CD8-positive, alpha-beta memory T cell (primary cell): ENCODE data around the gene PFN3. TPM values are rescaled to one million over a fixed set of nuclear protein-coding genes. Genes with fewer than 3 reads are reported as not detected.

Experiments used
- CTCF ChIA-PET: fragments of 350-600 bp; sonication (Branson Sonifier 250); formaldehyde crosslinking; loops from one replicate; lab custom pipeline; 2021; ENCODE audit warnings: antibody characterized with exemption; lab: Charles Lee
- POLR2A ChIA-PET: fragments of 350-600 bp; sonication (Branson Sonifier 250); formaldehyde crosslinking; loops from one replicate; lab custom pipeline; 2021; ENCODE audit warnings: antibody characterized with exemption; lab: Charles Lee
- DNase-seq, 5 donors: peaks; one replicate each; pipeline versions ENCODE4 v3.0.0 to v3.0.0-alpha.2; 2020 to 2022; ENCODE audit warnings: mixed read lengths in 1 of 5
- H3K27ac ChIP-seq: one replicate; pipeline ENCODE4 v1.7.0; 2013; ENCODE audit warnings: low read depth, mild to moderate bottlenecking, low read length, moderate library complexity
- H3K27me3 ChIP-seq: 2 replicates; pipeline ENCODE4 v1.7.0; 2013; ENCODE audit warnings: low read length, mild to moderate bottlenecking; ENCODE audit not compliant: insufficient read depth, poor library complexity, severe bottlenecking
- H3K36me3 ChIP-seq: 2 replicates; pipeline ENCODE4 v1.7.0; 2013; ENCODE audit warnings: mild to moderate bottlenecking, low read length, moderate library complexity; ENCODE audit not compliant: insufficient read depth
- H3K4me1 ChIP-seq: 2 replicates; pipeline ENCODE4 v1.7.0; 2013; ENCODE audit warnings: mild to moderate bottlenecking, low read length, moderate library complexity; ENCODE audit not compliant: insufficient read depth
- H3K4me3 ChIP-seq: 2 replicates; pipeline ENCODE4 v1.7.0; 2013; ENCODE audit warnings: mild to moderate bottlenecking, low read length
- H3K9me3 ChIP-seq: 2 replicates; pipeline ENCODE4 v1.7.0; 2013; ENCODE audit warnings: mild to moderate bottlenecking, low read length
- H3K27ac Mint-ChIP-seq, 8 donors: one replicate each; pipeline ENCODE4 v1.8.0; 2020 to 2021; ENCODE audit warnings: mixed read lengths in 8 of 8, mild to moderate bottlenecking in 6 of 8, inconsistent platforms in 3 of 8, moderate library complexity in 3 of 8
- H3K27me3 Mint-ChIP-seq, 2 donors: one replicate each; pipeline ENCODE4 v1.8.0; 2020 to 2021; ENCODE audit warnings: mixed read lengths in 2 of 2, mild to moderate bottlenecking in 1 of 2, moderate library complexity in 1 of 2
- H3K36me3 Mint-ChIP-seq, 3 donors: one replicate each; pipeline ENCODE4 v1.8.0; 2020 to 2021; ENCODE audit warnings: mixed read lengths in 3 of 3, inconsistent platforms in 1 of 3, mild to moderate bottlenecking in 1 of 3
- H3K4me1 Mint-ChIP-seq, 3 donors: one replicate each; pipeline ENCODE4 v1.8.0; 2020 to 2021; ENCODE audit warnings: mixed read lengths in 3 of 3, inconsistent platforms in 1 of 3, mild to moderate bottlenecking in 1 of 3
- H3K4me3 Mint-ChIP-seq, 7 donors: one replicate each; pipeline ENCODE4 v1.8.0; 2020 to 2021; ENCODE audit warnings: mixed read lengths in 7 of 7, mild to moderate bottlenecking in 6 of 7, moderate library complexity in 4 of 7, inconsistent platforms in 2 of 7
- H3K9me3 Mint-ChIP-seq, 5 donors: one replicate each; pipeline ENCODE4 v1.8.0; 2020 to 2022; ENCODE audit warnings: mixed read lengths in 5 of 5, mild to moderate bottlenecking in 3 of 5, moderate library complexity in 2 of 5, inconsistent platforms in 1 of 5
- polyA plus RNA-seq: library from polyadenylated mRNA; unstranded; fragments of 300-500 nt; fragmentation: Illumina TruSeq; gene quantifications from one replicate; pipeline ENCODE4 v1.2.3, GENCODE V29; 2021
- total RNA-seq, 2 experiments: library from RNA; stranded (reverse); gene quantifications; one replicate each; pipeline ENCODE4 v1.2.3, GENCODE V29; 2021

PFN3 gene
- total and polyA plus RNA-seq, 3 experiments from 2014 or later, result not detected

DNA sequence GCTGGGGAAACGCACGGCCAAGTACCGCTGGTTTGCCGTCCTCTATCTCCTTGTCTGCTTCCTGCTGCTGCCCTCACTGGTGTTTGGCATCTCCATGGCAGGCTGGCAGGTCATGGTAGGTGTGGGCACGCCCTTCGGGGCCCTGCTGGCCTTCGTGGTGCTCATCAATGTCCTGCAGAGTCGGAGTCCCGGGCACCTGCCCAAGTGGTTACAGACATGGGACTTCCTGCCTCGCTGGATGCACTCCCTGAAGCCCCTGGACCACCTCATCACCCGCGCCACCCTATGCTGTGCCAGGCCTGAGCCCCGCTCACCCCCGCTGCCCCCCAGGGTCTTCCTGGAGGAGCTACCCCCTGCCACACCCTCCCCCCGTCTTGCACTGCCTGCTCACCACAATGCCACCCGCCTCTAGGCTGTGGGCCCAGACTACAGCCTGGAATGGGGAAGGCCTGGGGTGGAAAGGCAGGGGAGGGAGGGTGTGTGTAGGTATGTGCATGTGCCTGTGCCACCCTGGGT is 2.5 kb downstream of the PFN3 start:
- Histone ChIP-seq H3K27ac (no peak overlapping the region), H3K27me3 (no peaks in the 10 kb centered on the region), H3K36me3 (no peaks in the 10 kb centered on the region), H3K9me3 (no peaks in the 10 kb centered on the region), H3K4me3 (no peak overlapping the region), H3K4me1 (peaks cover 7% of the 10 kb centered on the region)
- H3K36me3 Mint-ChIP-seq, result no peaks in the 10 kb centered on the region
- peaks cover 0 to 11% of the 10 kb centered on the region in 2 donors for H3K27me3 Mint-ChIP-seq
- no peaks in the 10 kb centered on the region for H3K9me3 Mint-ChIP-seq
- H3K4me3 Mint-ChIP-seq, result no peak overlapping the region
- no peak overlapping the region for H3K27ac Mint-ChIP-seq
- no peak for DNase-seq
- ChIA-PET CTCF (interaction anchor here (1.2 to 1.3 kb wide), 2 partner anchors 8 to 58 kb away, joined by 3 read pairs; no protein-coding TSS in a partner anchor), POLR2A (no interaction called here)
- peaks cover 7 to 12% (median 10%) of the 10 kb centered on the region in 3 donors for H3K4me1 Mint-ChIP-seq

DNA sequence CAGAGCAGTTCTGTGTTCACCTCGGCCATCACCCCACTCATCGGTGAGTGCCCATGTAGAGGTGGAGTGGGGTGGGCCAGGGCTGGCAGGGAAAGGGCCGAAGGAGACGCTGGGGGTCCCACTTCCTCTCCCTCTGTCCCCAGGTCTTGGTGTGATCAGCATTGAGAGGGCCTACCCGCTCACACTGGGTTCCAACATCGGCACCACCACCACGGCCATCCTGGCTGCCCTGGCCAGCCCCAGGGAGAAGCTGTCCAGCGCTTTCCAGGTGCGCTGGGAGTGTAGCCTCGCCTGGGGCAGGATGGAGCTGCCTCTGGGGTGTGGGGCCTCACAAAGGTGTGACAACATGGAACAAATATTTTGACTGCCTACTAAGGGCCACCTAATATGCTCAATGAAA is 3.7 kb downstream of the PFN3 start:
- Mint-ChIP-seq H3K9me3 (no peaks in the 10 kb centered on the region), H3K4me3 (no peak overlapping the region), H3K27me3 (peaks cover 0 to 7% of the 10 kb centered on the region in 2 donors), H3K36me3 (no peaks in the 10 kb centered on the region), H3K27ac (no peak overlapping the region), H3K4me1 (peaks cover 0 to under 1% (median 0%) of the 10 kb centered on the region in 3 donors)
- DNase-seq, result no peak
- H3K36me3 ChIP-seq, result no peaks in the 10 kb centered on the region
- no peak overlapping the region for H3K4me3 ChIP-seq
- H3K9me3 ChIP-seq, result no peaks in the 10 kb centered on the region
- H3K4me1 ChIP-seq, result no peaks in the 10 kb centered on the region
- ChIA-PET POLR2A (no interaction called here), CTCF (interaction anchor here (1.3 to 16.1 kb wide), 2 partner anchors 7 to 59 kb away, joined by 3 to 291 read pairs; partner anchors contain the start of gene PFN3)
- no peak overlapping the region for H3K27ac ChIP-seq
- no peaks in the 10 kb centered on the region for H3K27me3 ChIP-seq

DNA sequence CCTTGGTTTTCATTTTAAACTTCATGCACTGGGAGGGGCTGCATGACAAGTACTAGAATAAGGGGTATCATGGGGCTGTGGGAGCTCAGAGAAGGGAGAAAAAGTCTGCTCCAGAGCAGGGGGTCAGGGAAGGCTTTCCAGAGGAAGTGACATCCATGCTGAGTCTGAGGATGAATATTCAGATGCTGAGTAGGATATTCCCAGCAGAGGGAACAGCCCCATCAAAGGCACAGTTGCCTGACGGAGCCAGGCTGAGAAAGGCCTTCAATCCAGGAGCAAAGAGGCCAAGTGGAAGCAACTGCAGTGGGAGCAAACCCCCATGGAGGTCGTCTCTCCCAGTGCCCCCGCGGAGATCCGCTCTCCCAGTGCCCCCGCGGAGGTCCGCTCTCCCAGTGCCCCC is 4.4 kb downstream of the PFN3 start:
- H3K9me3 Mint-ChIP-seq, result no peaks in the 10 kb centered on the region
- no peak overlapping the region for H3K4me3 Mint-ChIP-seq
- ChIA-PET CTCF (interaction anchor here (16.1 kb wide), 1 partner anchor 8 kb away, joined by 291 read pairs; the partner anchor contains the start of gene PFN3), POLR2A (no interaction called here)
- DNase-seq, result no peak
- H3K27ac ChIP-seq, result no peak overlapping the region
- H3K27me3 ChIP-seq, result no peaks in the 10 kb centered on the region
- H3K36me3 Mint-ChIP-seq, result no peaks in the 10 kb centered on the region
- H3K36me3 ChIP-seq, result no peaks in the 10 kb centered on the region
- H3K4me1 ChIP-seq, result peaks cover 1% of the 10 kb centered on the region
- H3K4me1 Mint-ChIP-seq, result peaks cover 4 to 5% (median 4%) of the 10 kb centered on the region in 3 donors
- no peak overlapping the region for H3K4me3 ChIP-seq
- H3K27me3 Mint-ChIP-seq, result peaks cover 0 to 3% of the 10 kb centered on the region in 2 donors
- H3K27ac Mint-ChIP-seq, result no peak overlapping the region
- H3K9me3 ChIP-seq, result no peaks in the 10 kb centered on the region

DNA sequence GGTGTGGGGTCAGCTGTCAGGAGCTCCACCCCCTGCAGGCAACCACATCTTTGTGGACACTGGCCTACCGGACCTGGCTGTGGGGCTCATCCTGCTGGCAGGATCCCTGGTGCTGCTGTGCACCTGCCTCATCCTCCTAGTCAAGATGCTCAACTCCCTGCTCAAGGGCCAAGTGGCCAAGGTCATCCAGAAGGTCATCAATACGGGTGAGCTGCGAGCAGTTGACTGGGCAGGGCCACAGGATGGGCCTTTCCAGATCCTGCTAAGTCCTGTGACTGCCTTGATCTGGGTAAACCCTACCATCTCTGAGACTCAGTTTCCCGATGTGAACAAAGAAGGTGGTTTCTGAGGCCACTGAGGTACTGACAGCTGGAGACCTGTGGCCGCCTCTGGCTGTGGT is 6.5 kb downstream of the PFN3 start:
- H3K27me3 Mint-ChIP-seq, result peaks cover 0 to 2% of the 10 kb centered on the region in 2 donors
- CTCF ChIA-PET, result interaction anchor here (1.6 to 16.1 kb wide), 4 partner anchors 10 to 107 kb away, joined by 6 to 291 read pairs (median 208); partner anchors contain the start of genes PFN3 and PRR7

GRCh38 chr5:177393206-177393765 is 7.2 kb downstream of the PFN3 start:
- Histone ChIP-seq H3K36me3 (no peaks in the 10 kb centered on the region), H3K27ac (no peak overlapping the region), H3K9me3 (no peaks in the 10 kb centered on the region), H3K4me1 (peaks cover 29% of the 10 kb centered on the region), H3K4me3 (no peak overlapping the region), H3K27me3 (no peaks in the 10 kb centered on the region)
- no peak for DNase-seq
- H3K4me3 Mint-ChIP-seq, result no peak overlapping the region
- no peaks in the 10 kb centered on the region for H3K9me3 Mint-ChIP-seq
- H3K27ac Mint-ChIP-seq, result peak overlapping the region in 1 of 8 donors; percentile 44
- ChIA-PET POLR2A (no interaction called here), CTCF (interaction anchor here (0.6 to 16.1 kb wide), 8 partner anchors 9 to 107 kb away, joined by 3 to 291 read pairs (median 53); partner anchors contain the start of genes PDLIM7, PFN3, PRR7 and SLC34A1)
- peaks cover 32 to 33% (median 32%) of the 10 kb centered on the region in 3 donors for H3K4me1 Mint-ChIP-seq
- H3K36me3 Mint-ChIP-seq, result no peaks in the 10 kb centered on the region
- H3K27me3 Mint-ChIP-seq, result peaks cover 0 to 2% of the 10 kb centered on the region in 2 donors

More for the DNA sequence above, 6.5 kb downstream of the PFN3 start:
- POLR2A ChIA-PET, result no interaction called here
- Mint-ChIP-seq H3K27ac (no peak overlapping the region), H3K4me3 (no peak overlapping the region), H3K9me3 (no peaks in the 10 kb centered on the region), H3K36me3 (no peaks in the 10 kb centered on the region), H3K4me1 (peaks cover 25 to 26% (median 25%) of the 10 kb centered on the region in 3 donors)
- Histone ChIP-seq H3K36me3 (no peaks in the 10 kb centered on the region), H3K27ac (no peak overlapping the region), H3K27me3 (no peaks in the 10 kb centered on the region), H3K9me3 (no peaks in the 10 kb centered on the region), H3K4me1 (peaks cover 22% of the 10 kb centered on the region), H3K4me3 (no peak overlapping the region)
- DNase-seq, result no peak

GRCh38 chr5:177392765-177393164 is 7.7 kb downstream of the PFN3 start:
- no peak for DNase-seq
- H3K9me3 Mint-ChIP-seq, result no peaks in the 10 kb centered on the region
- H3K4me1 Mint-ChIP-seq, result peaks cover 35 to 36% (median 36%) of the 10 kb centered on the region in 3 donors
- Histone ChIP-seq H3K9me3 (no peaks in the 10 kb centered on the region), H3K4me3 (no peak overlapping the region), H3K36me3 (no peaks in the 10 kb centered on the region), H3K27me3 (no peaks in the 10 kb centered on the region), H3K27ac (no peak overlapping the region), H3K4me1 (peaks cover 34% of the 10 kb centered on the region)
- no peaks in the 10 kb centered on the region for H3K36me3 Mint-ChIP-seq
- H3K27ac Mint-ChIP-seq, result no peak overlapping the region
- ChIA-PET CTCF (interaction anchor here (0.6 to 16.1 kb wide), 9 partner anchors 8 to 107 kb away, joined by 3 to 291 read pairs (median 48); partner anchors contain the start of genes PDLIM7, PFN3, PRR7 and SLC34A1), POLR2A (no interaction called here)
- H3K27me3 Mint-ChIP-seq, result peaks cover 0 to 2% of the 10 kb centered on the region in 2 donors
- H3K4me3 Mint-ChIP-seq, result no peak overlapping the region

GRCh38 chr5:177390363-177391300 is 9.8 kb downstream of the PFN3 start:
- Histone ChIP-seq H3K27ac (peak overlapping the region; percentile 49), H3K4me3 (no peak overlapping the region), H3K9me3 (no peaks in the 10 kb centered on the region), H3K36me3 (no peaks in the 10 kb centered on the region), H3K4me1 (peaks cover 39% of the 10 kb centered on the region), H3K27me3 (no peaks in the 10 kb centered on the region)
- POLR2A ChIA-PET, result interaction anchor here (0.6 to 3.3 kb wide), 12 partner anchors 11 to 111 kb away, joined by 3 to 48 read pairs (median 5); partner anchors contain the start of genes GRK6, LMAN2, PDLIM7 and PRELID1
- Mint-ChIP-seq H3K27me3 (no peaks in the 10 kb centered on the region), H3K27ac (peak overlapping the region; percentile 75 to 99 (median 93)), H3K36me3 (no peaks in the 10 kb centered on the region), H3K4me1 (peaks cover 35 to 39% (median 36%) of the 10 kb centered on the region in 3 donors), H3K4me3 (peak overlapping the region; percentile 41 to 90 (median 65)), H3K9me3 (no peaks in the 10 kb centered on the region)
- CTCF ChIA-PET, result interaction anchor here (0.6 to 16.1 kb wide), 40 partner anchors 10 to 254 kb away, joined by 3 to 291 read pairs (median 5); partner anchors contain the start of genes GRK6, LMAN2, PDLIM7 and PFN3
- DNase-seq, result peak; percentile 76 to 90 (median 83)
